ENCODE measurements around the gene ABCA9. TPM values are rescaled to one million over a fixed set of nuclear protein-coding genes. Genes with fewer than 3 reads are reported as not detected.

The ABCA9 gene
- total RNA-seq, 1 donor from 2014 or later = 0.16 TPM

DNA sequence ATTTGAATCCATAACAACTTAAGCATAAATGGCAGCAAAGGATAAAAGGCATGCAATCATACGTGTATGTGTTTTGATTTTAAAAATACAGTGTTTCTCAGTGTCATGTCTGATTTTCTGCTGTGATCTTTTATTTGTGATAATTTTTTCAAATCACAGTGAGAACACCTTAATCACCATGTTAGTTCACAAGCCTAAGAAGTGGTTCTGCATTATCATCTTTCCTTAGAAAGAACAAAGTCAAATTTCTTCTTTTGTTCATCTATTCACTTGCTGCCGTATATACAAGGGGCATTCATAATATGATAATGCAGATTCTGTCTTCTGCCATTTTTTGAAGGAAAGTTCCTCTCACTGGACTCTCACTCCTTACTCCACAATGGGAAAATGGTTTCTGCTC is 33.3 kb upstream of the ABCA9 start:
- H3K9ac ChIP-seq (ENCODE audit: low read length) = no peak overlapping the region
- TF ChIP-seq CTCF (IDR thresholded peaks at IDR 0.05; ENCODE audit: insufficient read depth, low read depth, low read length) (no peak), EZH2 (IDR thresholded peaks at IDR 0.05; ENCODE audit: insufficient read depth, low read length) (no peak)
- H3K36me3 ChIP-seq (ENCODE audit: insufficient read depth, low read length) = no peaks in the 10 kb centered on the region
- H3K27me3 ChIP-seq (ENCODE audit: insufficient read depth, low read length) = no peaks in the 10 kb centered on the region
- Mint-ChIP-seq H3K4me3 (ENCODE audit: unreplicated experiment) (no peak overlapping the region), H3K27me3 (ENCODE audit: low read depth, unreplicated experiment) (no peaks in the 10 kb centered on the region), H3K9me3 (ENCODE audit: unreplicated experiment) (no peaks in the 10 kb centered on the region), H3K4me1 (ENCODE audit: low read depth, unreplicated experiment) (no peaks in the 10 kb centered on the region), H3K36me3 (ENCODE audit: low read depth, unreplicated experiment) (no peaks in the 10 kb centered on the region), H3K27ac (ENCODE audit: unreplicated experiment) (no peak overlapping the region)
- no peaks in the 10 kb centered on the region for H3K9me3 ChIP-seq (ENCODE audit: insufficient read depth, low read depth, low read length)
- H3K4me2 ChIP-seq (ENCODE audit: low read length) = no peak overlapping the region
- H4K20me1 ChIP-seq (ENCODE audit: insufficient read depth, low read length) = no peaks in the 10 kb centered on the region
- FAIRE-seq (no peak), DNase-seq (ENCODE audit: low read depth) (no peak)
- no peak overlapping the region for H3K4me3 ChIP-seq (ENCODE audit: insufficient read depth, low read depth, low read length)
- no peak overlapping the region for H3K27ac ChIP-seq (ENCODE audit: low read depth, low read length)
- H3K79me2 ChIP-seq (ENCODE audit: insufficient read depth, low read length) = no peaks in the 10 kb centered on the region
- no peaks in the 10 kb centered on the region for H3K4me1 ChIP-seq (ENCODE audit: insufficient read depth, low read length)
- no peak overlapping the region for H2AFZ ChIP-seq (ENCODE audit: low read depth, low read length)

DNA sequence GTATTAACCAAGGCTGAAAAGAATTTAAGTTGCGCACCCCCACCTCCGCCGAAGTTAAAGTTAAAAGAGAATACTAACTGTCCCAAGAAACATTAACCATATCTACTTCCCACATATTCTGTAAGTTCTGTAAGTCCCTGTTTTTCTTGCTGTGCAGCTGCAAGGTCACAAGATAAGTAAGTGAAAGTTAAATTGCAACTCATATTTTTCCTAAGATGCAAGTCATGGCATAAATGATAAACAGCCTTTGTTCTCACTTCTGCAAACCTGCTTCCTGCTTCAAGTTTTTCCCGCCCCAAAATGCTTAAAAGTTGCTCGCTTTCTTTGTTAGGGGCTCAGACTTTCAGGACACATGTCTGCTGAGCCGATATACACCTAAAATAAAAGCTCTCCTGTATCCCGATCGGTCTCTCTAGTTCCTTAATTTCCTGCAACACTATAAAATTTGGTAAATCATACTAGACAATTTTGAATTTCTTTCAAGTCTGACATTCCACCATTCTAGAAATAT is 32.6 kb upstream of the ABCA9 start:
- Histone ChIP-seq H3K27me3 (ENCODE audit: insufficient read depth, low read length) (no peaks in the 10 kb centered on the region), H3K79me2 (ENCODE audit: insufficient read depth, low read length) (no peaks in the 10 kb centered on the region), H3K4me3 (ENCODE audit: insufficient read depth, low read depth, low read length) (no peak overlapping the region), H3K36me3 (ENCODE audit: insufficient read depth, low read length) (no peaks in the 10 kb centered on the region), H3K9ac (ENCODE audit: low read length) (no peak overlapping the region), H3K9me3 (ENCODE audit: insufficient read depth, low read depth, low read length) (no peaks in the 10 kb centered on the region), H3K4me1 (ENCODE audit: insufficient read depth, low read length) (no peaks in the 10 kb centered on the region), H4K20me1 (ENCODE audit: insufficient read depth, low read length) (no peaks in the 10 kb centered on the region), H3K4me2 (ENCODE audit: low read length) (no peak overlapping the region), H3K27ac (ENCODE audit: low read depth, low read length) (no peak overlapping the region), H2AFZ (ENCODE audit: low read depth, low read length) (no peak overlapping the region)
- Mint-ChIP-seq H3K4me3 (ENCODE audit: unreplicated experiment) (no peak overlapping the region), H3K27ac (ENCODE audit: unreplicated experiment) (no peak overlapping the region), H3K36me3 (ENCODE audit: low read depth, unreplicated experiment) (no peaks in the 10 kb centered on the region), H3K27me3 (ENCODE audit: low read depth, unreplicated experiment) (no peaks in the 10 kb centered on the region), H3K4me1 (ENCODE audit: low read depth, unreplicated experiment) (no peaks in the 10 kb centered on the region), H3K9me3 (ENCODE audit: unreplicated experiment) (no peaks in the 10 kb centered on the region)
- DNase-seq (ENCODE audit: low read depth) = no peak
- TF ChIP-seq CTCF (IDR thresholded peaks at IDR 0.05; ENCODE audit: insufficient read depth, low read depth, low read length) = no peak
- no peak for TF ChIP-seq EZH2 (IDR thresholded peaks at IDR 0.05; ENCODE audit: insufficient read depth, low read length)
- FAIRE-seq = no peak

DNA sequence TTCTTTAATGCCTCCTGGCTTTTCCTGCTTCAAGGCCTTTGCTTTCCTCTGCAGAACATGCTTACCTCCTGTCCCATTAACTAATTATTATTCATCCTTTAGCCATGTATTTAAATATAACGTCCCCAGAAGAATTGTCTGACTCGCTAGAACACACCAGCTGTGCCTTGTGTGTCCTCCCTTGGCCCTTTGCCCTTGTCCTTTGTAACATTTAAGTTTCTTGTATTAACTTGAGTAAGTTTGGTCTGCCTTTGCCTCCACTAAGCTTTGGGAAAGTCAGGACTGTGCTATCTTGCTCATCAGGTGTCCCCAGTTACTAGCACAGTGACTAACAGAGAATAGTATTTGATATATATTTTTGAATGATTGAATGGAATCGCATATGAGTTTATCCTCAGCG is 29.6 kb upstream of the ABCA9 start:
- no peak overlapping the region for H2AFZ ChIP-seq (ENCODE audit: low read depth, low read length)
- H3K9me3 ChIP-seq (ENCODE audit: insufficient read depth, low read depth, low read length) = no peaks in the 10 kb centered on the region
- H3K79me2 ChIP-seq (ENCODE audit: insufficient read depth, low read length) = no peaks in the 10 kb centered on the region
- H3K4me2 ChIP-seq (ENCODE audit: low read length) = no peak overlapping the region
- H3K36me3 ChIP-seq (ENCODE audit: insufficient read depth, low read length) = no peaks in the 10 kb centered on the region
- Mint-ChIP-seq H3K4me3 (ENCODE audit: unreplicated experiment) (no peak overlapping the region), H3K27ac (ENCODE audit: unreplicated experiment) (no peak overlapping the region), H3K36me3 (ENCODE audit: low read depth, unreplicated experiment) (no peaks in the 10 kb centered on the region), H3K27me3 (ENCODE audit: low read depth, unreplicated experiment) (no peaks in the 10 kb centered on the region), H3K9me3 (ENCODE audit: unreplicated experiment) (no peaks in the 10 kb centered on the region), H3K4me1 (ENCODE audit: low read depth, unreplicated experiment) (no peaks in the 10 kb centered on the region)
- no peaks in the 10 kb centered on the region for H4K20me1 ChIP-seq (ENCODE audit: insufficient read depth, low read length)
- FAIRE-seq = no peak
- no peak overlapping the region for H3K9ac ChIP-seq (ENCODE audit: low read length)
- H3K4me1 ChIP-seq (ENCODE audit: insufficient read depth, low read length) = no peaks in the 10 kb centered on the region
- no peak for TF ChIP-seq CTCF (IDR thresholded peaks at IDR 0.05; ENCODE audit: insufficient read depth, low read depth, low read length)
- TF ChIP-seq EZH2 (IDR thresholded peaks at IDR 0.05; ENCODE audit: insufficient read depth, low read length) = no peak
- no peak for DNase-seq (ENCODE audit: low read depth)
- H3K27ac ChIP-seq (ENCODE audit: low read depth, low read length) = no peak overlapping the region
- no peaks in the 10 kb centered on the region for H3K27me3 ChIP-seq (ENCODE audit: insufficient read depth, low read length)
- no peak overlapping the region for H3K4me3 ChIP-seq (ENCODE audit: insufficient read depth, low read depth, low read length)
